Kidney epithelial cell (primary cell): Measurements from ENCODE around the gene BARX2. TPM values are rescaled to one million over a fixed set of nuclear protein-coding genes. Genes with fewer than 3 reads are reported as not detected.

Experiments used
- DNase-seq: peaks from one replicate; pipeline ENCODE4 v3.0.0-alpha.2; 2010; ENCODE audit warnings: low read depth
- H3K27me3 ChIP-seq: 2 replicates; pipeline ENCODE4 v1.6.0; 2011; ENCODE audit warnings: low read length; ENCODE audit not compliant: control insufficient read depth, insufficient read depth
- H3K36me3 ChIP-seq: 2 replicates; pipeline ENCODE4 v1.5.1; 2011; ENCODE audit warnings: low read length; ENCODE audit not compliant: control insufficient read depth, insufficient read depth
- H3K4me3 ChIP-seq: 2 replicates; pipeline ENCODE4 v1.5.1; 2011; ENCODE audit warnings: low read depth, mild to moderate bottlenecking, control low read depth, low read length
- CTCF ChIP-seq: IDR thresholded peaks from 2 replicates; pipeline ENCODE4 v1.5.1; 2011; ENCODE audit warnings: mild to moderate bottlenecking, moderate library complexity, low read length, control low read depth, inconsistent platforms; ENCODE audit not compliant: insufficient read depth, poor library complexity, severe bottlenecking
- total RNA-seq: library from RNA; depleted of rRNA; stranded (reverse); fragments of >200 nt; gene quantifications from 2 replicates; pipeline ENCODE4 v1.2.3, GENCODE V29; 2015

BARX2 gene
- total RNA-seq, 1 donor from 2014 or later, result not detected

GRCh38 chr11:129447654-129448239, 72.1 kb downstream of the BARX2 start:
- DNase-seq, result no peak

DNA sequence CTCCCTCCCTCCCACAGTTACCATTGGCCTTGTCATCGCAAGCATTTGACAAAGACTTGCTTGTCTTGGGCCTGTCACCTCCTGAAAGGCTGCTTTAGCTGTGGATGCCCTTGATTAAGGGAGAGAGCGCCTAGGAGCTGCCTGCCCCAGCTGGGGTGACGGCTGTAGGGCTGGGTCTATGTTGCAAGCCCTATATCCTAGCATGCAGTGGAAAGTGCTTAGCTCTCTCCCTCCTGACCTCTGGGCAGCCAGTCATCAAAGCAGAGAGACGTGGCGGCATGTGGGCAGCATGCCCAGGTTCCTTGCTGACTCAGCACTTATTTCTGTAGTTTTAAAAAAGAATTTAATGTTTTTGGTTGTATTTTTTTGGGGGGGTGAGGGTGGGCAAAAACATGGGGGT, 75.9 kb downstream of the BARX2 start:
- DNase-seq, result no peak
- Histone ChIP-seq H3K36me3 (no peaks in the 10 kb centered on the region), H3K4me3 (no peak overlapping the region), H3K27me3 (no peaks in the 10 kb centered on the region)
- TF ChIP-seq CTCF, result no peak

More at GRCh38 chr11:129447654-129448239, 72.1 kb downstream of the BARX2 start:
- Histone ChIP-seq H3K27me3 (no peaks in the 10 kb centered on the region), H3K36me3 (no peaks in the 10 kb centered on the region), H3K4me3 (no peak overlapping the region)
- TF ChIP-seq CTCF, result no peak

- TF ChIP-seq CTCF, result no peak
- DNase-seq, result no peak
- Histone ChIP-seq H3K27me3 (no peaks in the 10 kb centered on the region), H3K36me3 (no peaks in the 10 kb centered on the region), H3K4me3 (no peak overlapping the region)
Measured at GRCh38 chr11:129453293-129453721, 77.7 kb downstream of the BARX2 start.

GRCh38 chr11:129455101-129455500, 79.5 kb downstream of the BARX2 start:
- DNase-seq, result no peak
- H3K4me3 ChIP-seq, result no peak overlapping the region
- no peak for TF ChIP-seq CTCF
- H3K27me3 ChIP-seq, result no peaks in the 10 kb centered on the region
- H3K36me3 ChIP-seq, result no peaks in the 10 kb centered on the region

- TF ChIP-seq CTCF, result no peak
- Histone ChIP-seq H3K4me3 (no peak overlapping the region), H3K36me3 (no peaks in the 10 kb centered on the region), H3K27me3 (no peaks in the 10 kb centered on the region)
- DNase-seq, result no peak
Measured at GRCh38 chr11:129455756-129456655, 80.4 kb downstream of the BARX2 start.
